ENCODE results near the gene SFTPA2. TPM values are rescaled to one million over a fixed set of nuclear protein-coding genes. Genes with fewer than 3 reads are reported as not detected.
"Not testable (repeated sequence)": the region's sequence is repeated elsewhere in the genome, so short reads cannot be mapped to it uniquely, and the experiment has no call there.

SFTPA2 gene
- total RNA-seq, 1 donor, result not detected

GRCh38 chr10:79582096-79582495 lies 21.9 kb upstream of the SFTPA2 start:
- TF ChIP-seq CTCF (IDR thresholded peaks at IDR 0.05; ENCODE audit: insufficient read depth, low read depth, low read length), result no peak
- H3K4me3 ChIP-seq (ENCODE audit: low read depth, low read length), result no peak overlapping the region
- no peak for DNase-seq (ENCODE audit: low read depth)

DNA sequence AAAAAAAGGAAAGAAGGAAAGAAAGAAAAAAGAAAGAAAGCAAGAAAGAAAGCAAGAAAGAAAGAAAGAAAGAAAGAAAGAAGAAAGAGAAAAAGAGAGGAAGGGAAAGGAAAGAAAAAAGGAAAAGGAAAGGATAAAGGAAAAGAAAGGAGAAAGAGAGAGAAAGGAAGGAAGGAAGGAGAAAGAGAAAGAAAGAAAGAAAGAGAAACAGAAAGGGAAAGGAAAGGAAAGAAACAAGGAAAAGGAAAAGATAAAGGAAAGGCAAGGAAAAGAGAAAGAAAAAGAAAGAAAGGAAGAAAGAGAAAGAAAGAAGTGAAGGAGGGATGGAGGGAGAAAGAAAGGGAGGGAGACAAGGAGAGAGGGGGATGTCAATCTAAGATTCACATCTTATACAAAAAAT lies 20.8 kb upstream of the SFTPA2 start:
- TF ChIP-seq CTCF (IDR thresholded peaks at IDR 0.05; ENCODE audit: insufficient read depth, low read depth, low read length), result no peak
- no peak overlapping the region for H3K4me3 ChIP-seq (ENCODE audit: low read depth, low read length)
- no peak for DNase-seq (ENCODE audit: low read depth)

DNA sequence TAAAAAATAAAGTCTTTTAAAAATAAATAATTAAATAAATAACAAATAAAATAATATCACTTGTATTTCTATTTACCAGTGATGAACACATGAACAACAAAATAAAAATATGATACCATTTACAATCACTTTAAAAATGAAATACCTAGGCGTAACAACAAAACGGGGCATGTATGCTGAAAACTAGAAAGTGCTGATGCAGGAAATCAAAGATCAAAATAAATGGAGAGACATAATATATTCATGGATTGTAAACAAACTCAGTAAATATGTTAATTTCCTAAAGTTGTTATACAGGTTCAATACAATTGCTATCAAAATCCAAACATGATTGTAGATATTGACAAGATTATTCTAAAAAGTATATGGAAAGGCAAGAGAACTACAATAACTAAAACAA lies 19.2 kb upstream of the SFTPA2 start:
- DNase-seq (ENCODE audit: low read depth), result no peak
- no peak for TF ChIP-seq CTCF (IDR thresholded peaks at IDR 0.05; ENCODE audit: insufficient read depth, low read depth, low read length)
- H3K4me3 ChIP-seq (ENCODE audit: low read depth, low read length), result no peak overlapping the region

DNA sequence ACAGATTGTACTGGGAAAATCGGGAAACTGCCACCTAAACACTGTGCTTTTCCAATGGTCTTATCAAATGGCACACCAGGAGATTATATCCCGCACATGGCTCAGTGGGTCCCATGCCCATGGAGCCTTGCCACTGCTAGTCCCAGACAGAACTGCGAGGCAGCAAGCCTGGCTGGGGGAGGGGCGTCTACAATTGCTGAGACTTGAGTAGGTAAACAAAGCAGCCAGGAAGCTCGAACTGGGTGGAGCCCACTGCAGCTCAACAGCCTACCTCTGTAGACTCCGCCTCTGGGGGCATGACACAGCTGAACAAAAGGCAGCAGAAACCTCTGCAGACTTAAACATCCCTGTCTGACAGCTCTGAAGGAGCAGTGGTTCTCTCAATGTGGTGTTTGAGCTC lies 10.4 kb upstream of the SFTPA2 start:
- H3K4me3 ChIP-seq (ENCODE audit: low read depth, low read length); DNase-seq (ENCODE audit: low read depth): not testable (repeated sequence)

DNA sequence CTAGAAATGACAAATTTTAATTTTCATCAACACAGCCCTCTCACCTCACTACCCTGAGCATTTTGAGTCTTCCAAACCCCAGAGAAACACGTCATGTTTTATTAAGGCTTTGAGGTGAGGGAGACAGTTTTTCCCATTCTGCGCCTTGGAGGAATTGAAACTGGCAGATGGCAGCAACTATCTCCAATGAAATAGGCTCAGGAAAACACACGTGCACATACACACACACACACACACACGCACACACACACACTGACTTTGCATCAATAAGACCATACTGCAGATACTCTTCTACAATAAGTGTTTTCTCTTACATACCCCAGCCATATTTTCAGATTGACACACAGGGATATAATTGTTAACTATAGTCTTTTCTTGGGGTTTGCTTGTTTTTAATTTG lies 3.2 kb upstream of the SFTPA2 start:
- H3K4me3 ChIP-seq (ENCODE audit: low read depth, low read length), result no peak overlapping the region
- DNase-seq (ENCODE audit: low read depth), result no peak
- no peak for TF ChIP-seq CTCF (IDR thresholded peaks at IDR 0.05; ENCODE audit: insufficient read depth, low read depth, low read length)

DNA sequence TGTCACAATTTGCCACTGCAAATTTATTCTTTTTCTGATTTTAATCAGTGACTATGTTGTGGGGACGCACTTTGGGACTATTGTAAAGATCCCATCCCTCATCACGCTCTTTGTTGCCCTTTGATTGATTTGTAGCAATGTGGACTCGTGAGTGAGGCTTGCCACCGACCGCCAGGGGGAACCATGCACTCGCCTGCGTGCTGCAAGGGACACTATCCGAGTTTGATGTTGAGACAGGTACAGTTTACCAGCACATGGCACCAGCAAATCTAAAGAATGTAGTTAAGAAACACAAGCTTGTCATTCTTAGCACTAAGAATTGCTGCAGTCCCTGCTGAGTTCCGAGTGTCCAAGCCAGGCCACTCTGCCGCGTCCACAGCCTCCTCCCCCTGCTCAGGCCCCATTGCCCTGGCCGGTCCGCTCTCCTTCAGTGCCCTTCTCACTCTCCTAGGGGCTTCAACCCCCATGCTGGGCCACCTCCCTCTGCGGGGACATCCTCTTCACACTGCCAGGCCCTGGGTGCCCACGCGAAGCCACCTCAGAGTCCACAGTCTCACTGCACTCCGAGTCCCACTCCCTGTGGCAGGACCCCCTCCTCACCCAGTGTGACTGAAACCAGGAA lies 2.0 kb upstream of the SFTPA2 start:
- no peak overlapping the region for H3K4me3 ChIP-seq (ENCODE audit: low read depth, low read length)
- DNase-seq (ENCODE audit: low read depth), result peak; percentile 49
- peak; percentile 92 for TF ChIP-seq CTCF (IDR thresholded peaks at IDR 0.05; ENCODE audit: insufficient read depth, low read depth, low read length)

GRCh38 chr10:79561257-79561656 lies 1.1 kb upstream of the SFTPA2 start:
- TF ChIP-seq CTCF (IDR thresholded peaks at IDR 0.05; ENCODE audit: insufficient read depth, low read depth, low read length), result no peak
- DNase-seq (ENCODE audit: low read depth), result no peak
- no peak overlapping the region for H3K4me3 ChIP-seq (ENCODE audit: low read depth, low read length)
